ENCODE data around the gene COG5. TPM values are rescaled to one million over a fixed set of nuclear protein-coding genes. Genes with fewer than 3 reads are reported as not detected.
"Not testable (repeated sequence)": the region's sequence is repeated elsewhere in the genome, so short reads cannot be mapped to it uniquely, and the experiment has no call there.

COG5 gene
- total RNA-seq, 1 experiment from 2014 or later, result 84.0 TPM

DNA sequence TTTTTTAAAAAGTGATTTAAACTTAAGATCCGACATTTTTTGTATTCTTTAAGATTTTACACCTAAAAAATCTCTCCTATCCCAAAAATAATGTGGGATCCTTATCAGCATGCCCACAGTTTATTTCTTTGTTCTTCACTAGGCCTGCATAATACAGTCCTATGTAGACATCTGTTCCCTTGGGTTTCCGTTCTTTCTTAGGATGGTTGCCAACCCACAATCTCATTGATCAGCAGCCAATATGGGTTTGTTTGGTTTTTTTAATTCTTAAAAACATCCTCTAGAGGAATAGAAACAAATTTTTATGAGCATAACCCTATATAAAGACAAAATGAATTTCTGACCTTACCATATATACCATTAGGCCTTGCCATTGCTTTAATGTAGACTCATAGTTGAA, 403.3 kb downstream of the COG5 start:
- no peak for DNase-seq (ENCODE audit: low spot score)

DNA sequence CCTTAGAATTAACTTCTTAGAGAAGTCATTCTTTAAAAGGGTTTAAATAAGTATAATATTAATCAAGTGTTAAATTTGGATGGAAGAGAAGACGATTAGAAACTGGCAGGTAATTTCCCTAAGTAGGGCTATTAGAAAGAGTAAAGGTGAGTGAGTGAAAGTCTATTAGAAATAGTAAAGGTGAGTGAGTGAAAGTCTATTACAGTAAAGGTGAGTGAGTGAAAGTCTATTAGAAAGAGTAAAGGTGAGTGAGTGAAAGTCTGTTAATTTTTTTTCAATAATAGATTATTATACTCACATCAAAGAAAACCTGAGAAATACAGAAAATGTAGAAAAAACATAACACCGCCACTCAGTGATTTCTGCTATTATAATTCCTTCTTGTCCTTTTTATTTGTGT, 405.7 kb downstream of the COG5 start:
- no peak for DNase-seq (ENCODE audit: low spot score)

DNA sequence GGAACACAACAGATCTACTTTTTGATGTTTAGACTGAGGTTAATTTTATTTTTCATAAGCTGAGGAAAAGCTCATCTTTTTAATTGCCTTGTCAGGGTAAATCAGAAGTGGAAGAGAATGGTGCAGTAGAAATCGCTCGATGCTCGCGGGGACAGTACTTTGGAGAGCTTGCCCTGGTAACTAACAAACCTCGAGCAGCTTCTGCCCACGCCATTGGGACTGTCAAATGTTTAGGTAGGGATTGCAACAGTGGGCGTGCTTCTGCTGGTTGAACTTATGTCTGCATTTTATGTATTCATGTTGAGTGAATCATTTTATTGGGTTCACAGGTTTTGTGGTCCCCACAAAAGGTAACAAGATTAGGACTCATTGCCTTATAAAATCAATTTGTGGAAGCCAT, 406.6 kb downstream of the COG5 start:
- no peak for DNase-seq (ENCODE audit: low spot score)

DNA sequence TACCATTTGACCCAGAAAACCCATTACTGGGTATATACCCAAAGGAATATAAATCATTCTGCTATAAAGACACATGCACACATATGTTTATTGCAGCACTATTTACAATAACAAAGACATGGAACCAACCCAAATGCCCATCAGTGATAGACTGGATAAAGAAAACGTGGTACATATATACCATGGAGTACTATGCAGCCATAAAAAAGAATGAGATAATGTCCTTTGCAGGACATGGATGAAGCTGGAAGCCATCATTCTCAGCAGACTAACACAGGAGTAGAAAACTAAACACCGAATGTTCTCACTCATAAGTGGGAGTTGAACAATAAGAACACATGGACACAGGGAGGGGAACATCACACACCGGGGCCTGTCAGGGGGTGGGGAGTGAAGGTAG, 408.0 kb downstream of the COG5 start:
- not testable (repeated sequence) for DNase-seq (ENCODE audit: low spot score)

DNA sequence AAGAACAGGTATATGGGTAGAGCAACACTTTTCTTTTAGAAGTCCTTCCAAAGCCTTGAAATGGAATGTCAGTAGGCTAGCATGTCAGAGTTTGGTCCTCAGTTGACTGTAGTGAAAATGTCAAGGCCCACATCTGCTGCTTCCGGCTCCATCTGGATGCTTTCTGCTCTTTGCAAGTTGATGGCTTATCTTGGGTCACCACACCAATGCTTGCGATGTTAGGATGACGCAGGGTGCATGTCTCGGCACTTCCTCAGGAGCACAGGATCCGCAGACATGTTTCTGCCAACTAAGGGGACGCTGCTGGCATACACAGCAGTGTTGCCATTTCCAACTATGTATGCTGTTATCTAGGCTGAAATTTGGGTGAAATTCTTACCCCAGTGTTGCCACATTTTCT, 408.9 kb downstream of the COG5 start:
- no peak for DNase-seq (ENCODE audit: low spot score)

DNA sequence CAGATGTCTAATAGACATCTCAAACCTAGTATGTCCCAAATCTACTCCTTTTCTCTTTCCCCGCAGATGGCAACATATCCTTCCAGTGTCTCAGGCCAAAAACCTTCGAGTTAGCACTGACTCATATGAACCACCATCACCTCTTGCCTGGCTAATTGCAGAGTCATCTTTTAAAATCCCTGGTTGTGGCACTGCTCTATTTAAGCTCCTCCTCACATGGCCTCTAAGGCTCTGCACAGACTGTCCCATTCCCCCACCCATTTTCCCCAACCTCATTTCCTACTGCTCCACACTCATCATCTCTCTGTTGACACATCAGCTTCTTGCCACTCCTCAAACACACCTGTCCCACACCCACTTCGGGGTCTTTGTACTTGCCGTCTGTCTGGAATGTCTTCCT, 411.7 kb downstream of the COG5 start:
- DNase-seq (ENCODE audit: low spot score), result peak; percentile 48

Other genes starting within 250 kb of the COG5 start
- not detected in 2 replicates for gene GPR22, start 93.9 kb downstream of the COG5 start, total RNA-seq (2014; rRNA removed; shearing (Covaris generic))
- gene DUS4L, start 51 bp upstream of the COG5 start, total RNA-seq (2014; rRNA removed; shearing (Covaris generic)), result 16.0 and 33.9 TPM in 2 replicates
- gene BCAP29, start 16.3 kb upstream of the COG5 start, total RNA-seq (2014; rRNA removed; shearing (Covaris generic)), result 127 and 151 TPM in 2 replicates
- 0.02 TPM in 1 of 2 replicates, not detected in the other for gene SLC26A4, start 96.9 kb upstream of the COG5 start, total RNA-seq (2014; rRNA removed; shearing (Covaris generic))
- gene CBLL1, start 180.2 kb upstream of the COG5 start, total RNA-seq (2014; rRNA removed; shearing (Covaris generic)), result 33.5 and 47.6 TPM in 2 replicates
- gene SLC26A3, start 239.3 kb upstream of the COG5 start, total RNA-seq (2014; rRNA removed; shearing (Covaris generic)), result not detected in 2 replicates

Data from A172 (cell line).